ENCODE data around the gene ZC3H7A. TPM values are rescaled to one million over a fixed set of nuclear protein-coding genes. Genes with fewer than 3 reads are reported as not detected.
A peak's percentile ranks its signal among the peaks of the same experiment; 100 is the strongest.

ZC3H7A gene
- total RNA-seq, 1 donor from 2014 or later = 67.5 TPM

DNA sequence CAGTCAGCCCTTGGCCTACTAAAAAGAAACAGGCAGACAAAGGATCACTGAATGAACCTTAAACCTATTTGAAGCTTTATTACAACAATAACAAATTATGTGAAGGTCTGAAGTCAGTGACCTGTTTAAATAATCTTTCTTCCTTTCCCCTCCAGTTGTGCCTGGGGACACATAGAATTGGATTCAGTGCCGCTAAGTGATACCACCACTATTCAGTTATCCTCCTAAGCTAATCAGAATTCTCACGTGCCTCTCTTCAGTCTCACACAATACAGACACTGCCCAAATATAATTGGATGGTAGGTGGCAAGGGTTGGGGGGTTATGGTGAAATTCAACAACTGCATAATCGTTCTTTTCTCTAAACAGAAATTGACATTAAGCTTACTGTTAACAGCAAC is 65.8 kb downstream of the ZC3H7A start:
- peaks cover 11% of the 10 kb centered on the region for H3K4me1 ChIP-seq
- H3K36me3 ChIP-seq = peaks cover 0 to 62% of the 10 kb centered on the region in 2 donors
- no peak overlapping the region for H3K4me3 ChIP-seq
- DNase-seq (ENCODE audit: extremely low spot score in 2 of 2) = no peak
- intact Hi-C loops (cut with DNase I) = no loop called here
- no peaks in the 10 kb centered on the region for H3K27me3 ChIP-seq
- H3K9me3 ChIP-seq = no peaks in the 10 kb centered on the region
- TF ChIP-seq POLR2A (IDR thresholded peaks at IDR 0.05) (no peak), POLR2AphosphoS5 (IDR thresholded peaks at IDR 0.05; ENCODE audit: insufficient read depth in 1 of 2, low read depth in 1 of 2) (no peak)
- TF ChIP-seq, protein P1, sequence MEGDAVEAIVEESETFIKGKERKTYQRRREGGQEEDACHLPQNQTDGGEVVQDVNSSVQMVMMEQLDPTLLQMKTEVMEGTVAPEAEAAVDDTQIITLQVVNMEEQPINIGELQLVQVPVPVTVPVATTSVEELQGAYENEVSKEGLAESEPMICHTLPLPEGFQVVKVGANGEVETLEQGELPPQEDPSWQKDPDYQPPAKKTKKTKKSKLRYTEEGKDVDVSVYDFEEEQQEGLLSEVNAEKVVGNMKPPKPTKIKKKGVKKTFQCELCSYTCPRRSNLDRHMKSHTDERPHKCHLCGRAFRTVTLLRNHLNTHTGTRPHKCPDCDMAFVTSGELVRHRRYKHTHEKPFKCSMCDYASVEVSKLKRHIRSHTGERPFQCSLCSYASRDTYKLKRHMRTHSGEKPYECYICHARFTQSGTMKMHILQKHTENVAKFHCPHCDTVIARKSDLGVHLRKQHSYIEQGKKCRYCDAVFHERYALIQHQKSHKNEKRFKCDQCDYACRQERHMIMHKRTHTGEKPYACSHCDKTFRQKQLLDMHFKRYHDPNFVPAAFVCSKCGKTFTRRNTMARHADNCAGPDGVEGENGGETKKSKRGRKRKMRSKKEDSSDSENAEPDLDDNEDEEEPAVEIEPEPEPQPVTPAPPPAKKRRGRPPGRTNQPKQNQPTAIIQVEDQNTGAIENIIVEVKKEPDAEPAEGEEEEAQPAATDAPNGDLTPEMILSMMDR (IDR thresholded peaks at IDR 0.05) = no peak
- H3K27ac ChIP-seq = no peak overlapping the region

GRCh38 chr16:11729787-11730186 is 67.3 kb downstream of the ZC3H7A start:
- Histone ChIP-seq H3K36me3 (peaks cover 0 to 54% of the 10 kb centered on the region in 2 donors), H3K4me1 (peaks cover 9% of the 10 kb centered on the region), H3K4me3 (no peak overlapping the region), H3K27ac (no peak overlapping the region), H3K9me3 (no peaks in the 10 kb centered on the region), H3K27me3 (no peaks in the 10 kb centered on the region)
- no peak for DNase-seq (ENCODE audit: extremely low spot score in 2 of 2)
- TF ChIP-seq POLR2A (IDR thresholded peaks at IDR 0.05) (no peak), POLR2AphosphoS5 (IDR thresholded peaks at IDR 0.05; ENCODE audit: insufficient read depth in 1 of 2, low read depth in 1 of 2) (no peak)
- TF ChIP-seq, protein P1 (IDR thresholded peaks at IDR 0.05) = no peak
- intact Hi-C loops (cut with DNase I) = no loop called here

DNA sequence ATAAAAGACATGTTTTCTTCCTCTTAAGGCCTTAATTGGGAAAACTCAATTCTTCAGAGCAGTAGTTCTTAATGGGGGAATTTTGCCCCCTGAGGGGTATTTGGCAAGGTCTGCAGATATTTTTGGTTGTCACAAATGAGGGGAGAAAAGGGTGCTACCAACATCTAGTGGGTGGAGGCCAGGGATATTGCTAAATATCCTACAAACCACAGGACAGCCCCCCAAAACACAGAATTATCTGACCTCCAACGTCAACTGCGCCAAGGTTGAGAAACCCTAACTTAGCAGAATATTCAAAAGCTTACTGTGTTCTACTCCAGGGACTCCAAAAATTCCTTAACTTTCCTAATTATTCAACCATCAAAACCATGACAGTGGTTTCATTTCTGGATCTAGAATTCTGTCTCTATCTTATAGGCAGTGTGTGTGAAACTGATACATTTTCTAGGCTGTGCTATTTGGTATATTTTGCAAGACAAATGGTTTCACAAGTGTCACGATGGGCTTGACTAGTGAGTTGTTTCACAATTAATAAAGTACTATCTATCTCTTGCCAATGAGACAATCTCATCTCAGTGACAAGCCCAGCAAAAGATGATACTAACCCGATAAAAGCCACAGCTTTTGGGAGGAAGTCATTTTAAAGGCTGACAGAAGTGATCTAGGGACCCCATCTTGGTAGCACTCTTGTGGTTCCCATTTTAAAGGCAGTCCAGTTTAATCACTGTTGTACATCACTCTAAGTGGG is 69.1 kb downstream of the ZC3H7A start:
- DNase-seq (ENCODE audit: extremely low spot score in 2 of 2) = no peak
- Histone ChIP-seq H3K4me3 (no peak overlapping the region), H3K27me3 (no peaks in the 10 kb centered on the region), H3K9me3 (no peaks in the 10 kb centered on the region), H3K4me1 (no peaks in the 10 kb centered on the region), H3K36me3 (peaks cover 0 to 55% of the 10 kb centered on the region in 2 donors), H3K27ac (peak overlapping the region; percentile 30)
- intact Hi-C loops (cut with DNase I) = no loop called here
- TF ChIP-seq POLR2A (IDR thresholded peaks at IDR 0.05) (no peak), POLR2AphosphoS5 (IDR thresholded peaks at IDR 0.05; ENCODE audit: insufficient read depth in 1 of 2, low read depth in 1 of 2) (no peak)
- TF ChIP-seq, protein P1 (IDR thresholded peaks at IDR 0.05) = no peak

DNA sequence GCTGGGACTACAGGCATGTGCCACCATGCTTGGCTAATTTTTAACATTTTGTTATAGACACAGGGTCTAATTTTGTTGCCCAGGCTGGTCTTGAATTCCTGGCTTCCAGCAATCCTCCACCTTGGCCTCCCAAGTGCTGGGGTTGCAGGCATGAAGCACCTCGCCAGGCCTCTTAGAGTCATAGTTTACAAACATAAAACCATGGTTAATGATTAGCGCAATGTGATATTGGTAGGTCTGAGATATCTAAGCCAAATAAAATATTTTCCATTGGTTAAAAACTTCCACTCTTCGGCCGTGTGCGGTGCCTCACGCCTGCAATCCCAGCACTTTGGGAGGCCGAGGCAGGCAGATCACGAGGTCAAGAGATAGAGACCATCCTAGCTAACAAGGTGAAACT is 71.0 kb downstream of the ZC3H7A start:
- no peak for DNase-seq (ENCODE audit: extremely low spot score in 2 of 2)
- Histone ChIP-seq H3K4me3 (no peak overlapping the region), H3K9me3 (no peaks in the 10 kb centered on the region), H3K36me3 (peaks cover 0 to 50% of the 10 kb centered on the region in 2 donors), H3K27ac (no peak overlapping the region), H3K27me3 (no peaks in the 10 kb centered on the region), H3K4me1 (no peaks in the 10 kb centered on the region)
- intact Hi-C loops (cut with DNase I) = no loop called here
- no peak for TF ChIP-seq POLR2A (IDR thresholded peaks at IDR 0.05)
- TF ChIP-seq, protein P1 (IDR thresholded peaks at IDR 0.05) = no peak
- no peak for TF ChIP-seq POLR2AphosphoS5 (IDR thresholded peaks at IDR 0.05; ENCODE audit: insufficient read depth in 1 of 2, low read depth in 1 of 2)

DNA sequence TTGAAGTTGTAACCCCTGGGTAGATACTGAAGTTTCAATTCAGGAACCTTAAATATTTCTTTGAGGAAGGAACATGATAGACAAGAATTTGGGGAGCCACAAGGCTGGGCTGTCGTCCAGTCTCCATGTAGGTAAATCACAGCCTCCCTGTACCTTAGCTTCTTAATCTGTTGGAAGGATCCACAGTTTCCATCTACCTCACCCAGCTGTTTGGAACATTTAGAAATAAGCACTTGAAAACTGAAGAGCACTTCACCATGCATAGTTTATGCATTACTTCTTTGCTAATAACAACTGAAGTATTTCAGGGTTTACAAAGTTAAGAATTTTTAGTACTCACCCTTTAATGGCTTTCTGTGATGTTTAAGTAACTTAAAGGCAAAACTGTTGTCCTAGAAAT is 71.6 kb downstream of the ZC3H7A start:
- H3K4me3 ChIP-seq = no peak overlapping the region
- DNase-seq (ENCODE audit: extremely low spot score in 2 of 2) = no peak
- TF ChIP-seq POLR2AphosphoS5 (IDR thresholded peaks at IDR 0.05; ENCODE audit: insufficient read depth in 1 of 2, low read depth in 1 of 2) = no peak
- TF ChIP-seq POLR2A (IDR thresholded peaks at IDR 0.05) = no peak
- TF ChIP-seq, protein P1 (IDR thresholded peaks at IDR 0.05) = no peak
- no peaks in the 10 kb centered on the region for H3K4me1 ChIP-seq
- no peaks in the 10 kb centered on the region for H3K27me3 ChIP-seq
- no peak overlapping the region for H3K27ac ChIP-seq
- intact Hi-C loops (cut with DNase I) = no loop called here
- no peaks in the 10 kb centered on the region for H3K9me3 ChIP-seq
- H3K36me3 ChIP-seq = peaks cover 0 to 50% of the 10 kb centered on the region in 2 donors

Data from vagina (tissue), 2 donors.